ENCODE data around the gene FGF3. TPM values are rescaled to one million over a fixed set of nuclear protein-coding genes. Genes with fewer than 3 reads are reported as not detected.

FGF3 gene
- polyA plus RNA-seq, 2 donors = not detected

DNA sequence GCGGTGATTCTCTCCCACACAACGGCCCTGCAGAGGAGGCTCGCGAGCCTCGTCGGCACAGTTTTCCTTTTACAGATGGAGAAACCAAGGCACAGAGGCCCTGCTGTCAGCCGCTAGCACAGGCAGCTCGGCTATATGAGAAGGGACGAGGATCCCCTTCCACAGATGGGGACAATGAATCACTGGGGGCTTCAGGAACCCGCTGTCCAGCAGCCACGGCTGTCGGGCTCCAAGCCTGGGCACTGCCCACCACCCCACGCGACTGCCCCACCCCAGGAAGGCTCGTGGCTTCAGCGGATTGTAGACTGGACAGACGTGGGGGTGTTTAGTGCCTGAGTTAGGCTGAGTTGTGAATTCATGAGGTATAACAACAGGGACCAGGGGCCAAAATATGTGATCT lies 17.2 kb upstream of the FGF3 start:
- WGBS, 2 donors = 84 to 88% methylated on average over 17 of the region's 17 CpGs
- Histone ChIP-seq H3K36me3 (ENCODE audit: control insufficient read depth in 2 of 2, insufficient read depth in 2 of 2, low read length in 1 of 2) (no peaks in the 10 kb centered on the region), H3K27me3 (ENCODE audit: control insufficient read depth in 1 of 2, insufficient read depth in 2 of 2, low read length in 2 of 2) (no peaks in the 10 kb centered on the region), H3K4me3 (ENCODE audit: low read depth in 1 of 2, low read length in 2 of 2) (no peak overlapping the region), H3K27ac (ENCODE audit: low read depth in 2 of 2, low read length in 1 of 2) (no peak overlapping the region), H3K4me1 (ENCODE audit: control insufficient read depth in 2 of 2, insufficient read depth in 2 of 2, low read length in 1 of 2) (no peaks in the 10 kb centered on the region), H3K9me3 (ENCODE audit: control insufficient read depth in 2 of 2, insufficient read depth in 1 of 2, low read depth in 1 of 2, low read length in 1 of 2) (peaks cover 0 to 2% of the 10 kb centered on the region in 2 donors)

- Histone ChIP-seq H3K36me3 (ENCODE audit: control insufficient read depth in 2 of 2, insufficient read depth in 2 of 2, low read length in 1 of 2) (no peaks in the 10 kb centered on the region), H3K9me3 (ENCODE audit: control insufficient read depth in 2 of 2, insufficient read depth in 1 of 2, low read depth in 1 of 2, low read length in 1 of 2) (no peaks in the 10 kb centered on the region), H3K4me1 (ENCODE audit: control insufficient read depth in 2 of 2, insufficient read depth in 2 of 2, low read length in 1 of 2) (no peaks in the 10 kb centered on the region), H3K27ac (ENCODE audit: low read depth in 2 of 2, low read length in 1 of 2) (no peak overlapping the region), H3K27me3 (ENCODE audit: control insufficient read depth in 1 of 2, insufficient read depth in 2 of 2, low read length in 2 of 2) (no peaks in the 10 kb centered on the region), H3K4me3 (ENCODE audit: low read depth in 1 of 2, low read length in 2 of 2) (no peak overlapping the region)
- 50 to 54% methylated on average over 35 of the region's 35 CpGs for WGBS, 2 donors
Observed at GRCh38 chr11:69834811-69835800, 15.9 kb upstream of the FGF3 start.

GRCh38 chr11:69834251-69834650 lies 15.0 kb upstream of the FGF3 start:
- Histone ChIP-seq H3K36me3 (ENCODE audit: control insufficient read depth in 2 of 2, insufficient read depth in 2 of 2, low read length in 1 of 2) (no peaks in the 10 kb centered on the region), H3K27me3 (ENCODE audit: control insufficient read depth in 1 of 2, insufficient read depth in 2 of 2, low read length in 2 of 2) (no peaks in the 10 kb centered on the region), H3K4me3 (ENCODE audit: low read depth in 1 of 2, low read length in 2 of 2) (no peak overlapping the region), H3K4me1 (ENCODE audit: control insufficient read depth in 2 of 2, insufficient read depth in 2 of 2, low read length in 1 of 2) (no peaks in the 10 kb centered on the region), H3K27ac (ENCODE audit: low read depth in 2 of 2, low read length in 1 of 2) (no peak overlapping the region), H3K9me3 (ENCODE audit: control insufficient read depth in 2 of 2, insufficient read depth in 1 of 2, low read depth in 1 of 2, low read length in 1 of 2) (no peaks in the 10 kb centered on the region)
- 85 to 90% methylated on average over 12 of the region's 12 CpGs for WGBS, 2 donors

DNA sequence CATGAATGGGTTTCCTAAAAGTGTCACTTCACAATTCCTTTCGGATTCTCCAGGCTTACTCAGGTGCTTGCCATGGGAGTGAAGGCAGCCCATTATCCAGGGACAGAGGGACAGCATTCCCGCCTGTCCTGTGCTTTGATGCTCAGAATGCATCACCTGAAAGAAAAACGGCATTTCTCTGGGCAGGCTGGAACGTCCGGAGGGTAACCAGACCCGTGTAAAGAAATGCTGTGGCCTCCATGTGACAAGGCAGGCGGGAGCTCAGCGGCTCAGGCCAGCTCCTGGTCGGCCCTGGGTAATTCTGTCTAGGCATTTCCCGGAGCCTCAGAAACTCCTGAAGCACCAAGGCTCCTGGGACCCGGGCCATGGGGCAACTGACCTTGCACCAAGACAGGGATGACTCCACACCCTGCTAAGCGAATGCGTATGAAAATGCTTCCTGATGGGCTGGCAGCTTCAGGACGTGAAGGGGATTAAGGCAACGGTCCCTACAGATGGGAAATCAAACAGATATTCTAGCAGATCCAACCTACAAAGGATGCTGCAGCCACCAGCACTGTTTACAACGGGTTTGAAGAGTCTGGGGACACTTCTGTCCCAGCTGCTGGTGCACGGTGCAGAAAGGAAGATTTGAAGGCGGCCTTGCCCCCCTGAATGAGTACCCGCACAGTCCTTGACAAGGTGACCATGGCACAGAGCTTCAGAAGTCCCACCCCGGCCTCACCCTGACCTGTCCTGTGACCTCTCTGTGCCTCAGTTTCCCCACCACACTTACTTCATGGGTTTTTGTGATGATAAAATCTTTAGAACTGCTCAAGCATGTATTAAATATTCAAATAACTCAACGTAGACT lies 13.6 kb upstream of the FGF3 start:
- Histone ChIP-seq H3K36me3 (ENCODE audit: control insufficient read depth in 2 of 2, insufficient read depth in 2 of 2, low read length in 1 of 2) (no peaks in the 10 kb centered on the region), H3K27me3 (ENCODE audit: control insufficient read depth in 1 of 2, insufficient read depth in 2 of 2, low read length in 2 of 2) (no peaks in the 10 kb centered on the region), H3K27ac (ENCODE audit: low read depth in 2 of 2, low read length in 1 of 2) (no peak overlapping the region), H3K4me3 (ENCODE audit: low read depth in 1 of 2, low read length in 2 of 2) (no peak overlapping the region), H3K4me1 (ENCODE audit: control insufficient read depth in 2 of 2, insufficient read depth in 2 of 2, low read length in 1 of 2) (no peaks in the 10 kb centered on the region), H3K9me3 (ENCODE audit: control insufficient read depth in 2 of 2, insufficient read depth in 1 of 2, low read depth in 1 of 2, low read length in 1 of 2) (no peaks in the 10 kb centered on the region)
- WGBS, 2 donors = 43 to 47% methylated on average over 21 of the region's 21 CpGs

- H3K27me3 ChIP-seq (ENCODE audit: control insufficient read depth in 1 of 2, insufficient read depth in 2 of 2, low read length in 2 of 2) = no peaks in the 10 kb centered on the region
- H3K9me3 ChIP-seq (ENCODE audit: control insufficient read depth in 2 of 2, insufficient read depth in 1 of 2, low read depth in 1 of 2, low read length in 1 of 2) = no peaks in the 10 kb centered on the region
- H3K27ac ChIP-seq (ENCODE audit: low read depth in 2 of 2, low read length in 1 of 2) = no peak overlapping the region
- WGBS, 2 donors = 70 to 76% methylated on average over 2 of the region's 2 CpGs
- H3K4me3 ChIP-seq (ENCODE audit: low read depth in 1 of 2, low read length in 2 of 2) = no peak overlapping the region
- H3K36me3 ChIP-seq (ENCODE audit: control insufficient read depth in 2 of 2, insufficient read depth in 2 of 2, low read length in 1 of 2) = no peaks in the 10 kb centered on the region
- H3K4me1 ChIP-seq (ENCODE audit: control insufficient read depth in 2 of 2, insufficient read depth in 2 of 2, low read length in 1 of 2) = no peaks in the 10 kb centered on the region
Observed at GRCh38 chr11:69831985-69832384, 12.8 kb upstream of the FGF3 start.

DNA sequence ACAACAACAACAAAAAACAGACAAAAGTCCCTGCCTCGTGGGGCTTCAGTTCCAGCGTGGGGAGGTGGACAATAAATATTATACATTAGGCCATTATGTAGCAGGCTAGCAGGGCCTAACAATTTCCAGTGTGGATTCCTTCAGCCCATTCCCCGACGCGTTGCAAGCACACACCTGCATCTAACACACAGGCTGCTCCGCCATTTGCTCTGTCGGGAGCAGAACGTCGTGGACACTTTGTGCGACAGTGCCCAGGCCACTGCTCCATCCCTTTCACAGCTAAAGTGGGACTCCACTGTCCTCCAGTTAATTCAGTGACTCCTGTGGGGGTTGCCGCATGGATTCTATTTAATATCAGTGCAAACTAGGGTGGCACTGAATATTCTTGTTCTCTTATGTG lies 10.9 kb upstream of the FGF3 start:
- Histone ChIP-seq H3K27ac (ENCODE audit: low read depth in 2 of 2, low read length in 1 of 2) (no peak overlapping the region), H3K27me3 (ENCODE audit: control insufficient read depth in 1 of 2, insufficient read depth in 2 of 2, low read length in 2 of 2) (no peaks in the 10 kb centered on the region), H3K36me3 (ENCODE audit: control insufficient read depth in 2 of 2, insufficient read depth in 2 of 2, low read length in 1 of 2) (no peaks in the 10 kb centered on the region), H3K9me3 (ENCODE audit: control insufficient read depth in 2 of 2, insufficient read depth in 1 of 2, low read depth in 1 of 2, low read length in 1 of 2) (peaks cover 0 to 3% of the 10 kb centered on the region in 2 donors), H3K4me1 (ENCODE audit: control insufficient read depth in 2 of 2, insufficient read depth in 2 of 2, low read length in 1 of 2) (no peaks in the 10 kb centered on the region), H3K4me3 (ENCODE audit: low read depth in 1 of 2, low read length in 2 of 2) (no peak overlapping the region)
- WGBS, 2 donors = 89 to 92% methylated on average over 11 of the region's 11 CpGs

- Histone ChIP-seq H3K27ac (ENCODE audit: low read depth in 2 of 2, low read length in 1 of 2) (no peak overlapping the region), H3K4me3 (ENCODE audit: low read depth in 1 of 2, low read length in 2 of 2) (no peak overlapping the region), H3K9me3 (ENCODE audit: control insufficient read depth in 2 of 2, insufficient read depth in 1 of 2, low read depth in 1 of 2, low read length in 1 of 2) (peaks cover 0 to 3% of the 10 kb centered on the region in 2 donors), H3K27me3 (ENCODE audit: control insufficient read depth in 1 of 2, insufficient read depth in 2 of 2, low read length in 2 of 2) (no peaks in the 10 kb centered on the region), H3K4me1 (ENCODE audit: control insufficient read depth in 2 of 2, insufficient read depth in 2 of 2, low read length in 1 of 2) (no peaks in the 10 kb centered on the region), H3K36me3 (ENCODE audit: control insufficient read depth in 2 of 2, insufficient read depth in 2 of 2, low read length in 1 of 2) (no peaks in the 10 kb centered on the region)
- WGBS, 2 donors = 78 to 85% methylated on average over 6 of the region's 6 CpGs
Observed at GRCh38 chr11:69828971-69829344, 9.7 kb upstream of the FGF3 start.

GRCh38 chr11:69828276-69828970 lies 9.2 kb upstream of the FGF3 start:
- Histone ChIP-seq H3K4me1 (ENCODE audit: control insufficient read depth in 2 of 2, insufficient read depth in 2 of 2, low read length in 1 of 2) (no peaks in the 10 kb centered on the region), H3K4me3 (ENCODE audit: low read depth in 1 of 2, low read length in 2 of 2) (no peak overlapping the region), H3K27ac (ENCODE audit: low read depth in 2 of 2, low read length in 1 of 2) (no peak overlapping the region), H3K9me3 (ENCODE audit: control insufficient read depth in 2 of 2, insufficient read depth in 1 of 2, low read depth in 1 of 2, low read length in 1 of 2) (peaks cover 0 to 4% of the 10 kb centered on the region in 2 donors), H3K27me3 (ENCODE audit: control insufficient read depth in 1 of 2, insufficient read depth in 2 of 2, low read length in 2 of 2) (no peaks in the 10 kb centered on the region), H3K36me3 (ENCODE audit: control insufficient read depth in 2 of 2, insufficient read depth in 2 of 2, low read length in 1 of 2) (no peaks in the 10 kb centered on the region)
- 73% methylated on average over 12 of the region's 12 CpGs for WGBS, 2 donors

- Histone ChIP-seq H3K4me1 (ENCODE audit: control insufficient read depth in 2 of 2, insufficient read depth in 2 of 2, low read length in 1 of 2) (no peaks in the 10 kb centered on the region), H3K27me3 (ENCODE audit: control insufficient read depth in 1 of 2, insufficient read depth in 2 of 2, low read length in 2 of 2) (no peaks in the 10 kb centered on the region), H3K9me3 (ENCODE audit: control insufficient read depth in 2 of 2, insufficient read depth in 1 of 2, low read depth in 1 of 2, low read length in 1 of 2) (peaks cover 0 to 4% of the 10 kb centered on the region in 2 donors), H3K4me3 (ENCODE audit: low read depth in 1 of 2, low read length in 2 of 2) (no peak overlapping the region), H3K27ac (ENCODE audit: low read depth in 2 of 2, low read length in 1 of 2) (no peak overlapping the region), H3K36me3 (ENCODE audit: control insufficient read depth in 2 of 2, insufficient read depth in 2 of 2, low read length in 1 of 2) (no peaks in the 10 kb centered on the region)
- WGBS, 2 donors = 90 to 95% methylated on average over 10 of the region's 10 CpGs
Observed at GRCh38 chr11:69826773-69827172, 7.6 kb upstream of the FGF3 start.
